ENCODE measurements around the gene ARHGAP31.
"Not testable (repeated sequence)": the region's sequence is repeated elsewhere in the genome, so short reads cannot be mapped to it uniquely, and the experiment has no call there.

ARHGAP31 gene

DNA sequence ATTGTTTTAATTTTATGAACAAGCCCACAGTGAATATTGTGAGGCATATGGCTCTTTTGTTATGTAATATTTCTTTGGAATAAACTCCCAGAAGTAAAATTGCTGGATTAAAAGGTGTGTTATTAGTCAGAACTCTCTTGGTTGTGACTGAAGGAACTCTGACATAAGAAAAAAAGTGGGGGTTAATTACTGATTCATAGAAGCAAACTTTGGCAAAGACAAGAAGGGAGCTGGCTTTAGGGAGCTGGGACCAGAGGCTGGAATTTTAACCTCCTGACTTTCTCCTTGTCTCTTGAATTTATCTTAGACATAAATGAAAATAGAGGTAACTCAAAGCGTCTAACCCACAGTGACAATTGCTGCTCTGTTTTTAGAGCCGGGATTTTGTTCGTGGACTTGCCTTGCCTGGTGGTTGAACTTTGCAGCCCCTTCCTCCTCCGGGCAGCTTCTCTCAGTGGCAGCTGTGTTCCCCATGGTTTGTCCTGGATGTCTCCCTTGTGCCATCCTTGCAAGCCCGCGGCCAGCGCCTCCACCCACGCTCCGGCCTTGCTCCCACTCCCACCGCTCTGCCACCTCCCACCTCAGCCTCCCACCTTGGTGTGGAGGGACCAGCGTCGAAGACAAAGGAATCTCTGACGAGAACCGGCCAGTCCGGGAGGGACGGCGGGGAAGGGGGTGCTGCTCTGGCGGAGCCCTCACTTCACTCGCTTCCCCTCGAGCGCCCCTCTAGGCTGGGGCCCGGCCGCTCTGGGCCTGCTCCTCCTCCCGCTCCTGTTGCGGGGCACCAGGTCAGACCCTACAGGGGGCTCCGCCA lies 28.0 kb downstream of the ARHGAP31 start:
- DNase-seq = peak; percentile 72

DNA sequence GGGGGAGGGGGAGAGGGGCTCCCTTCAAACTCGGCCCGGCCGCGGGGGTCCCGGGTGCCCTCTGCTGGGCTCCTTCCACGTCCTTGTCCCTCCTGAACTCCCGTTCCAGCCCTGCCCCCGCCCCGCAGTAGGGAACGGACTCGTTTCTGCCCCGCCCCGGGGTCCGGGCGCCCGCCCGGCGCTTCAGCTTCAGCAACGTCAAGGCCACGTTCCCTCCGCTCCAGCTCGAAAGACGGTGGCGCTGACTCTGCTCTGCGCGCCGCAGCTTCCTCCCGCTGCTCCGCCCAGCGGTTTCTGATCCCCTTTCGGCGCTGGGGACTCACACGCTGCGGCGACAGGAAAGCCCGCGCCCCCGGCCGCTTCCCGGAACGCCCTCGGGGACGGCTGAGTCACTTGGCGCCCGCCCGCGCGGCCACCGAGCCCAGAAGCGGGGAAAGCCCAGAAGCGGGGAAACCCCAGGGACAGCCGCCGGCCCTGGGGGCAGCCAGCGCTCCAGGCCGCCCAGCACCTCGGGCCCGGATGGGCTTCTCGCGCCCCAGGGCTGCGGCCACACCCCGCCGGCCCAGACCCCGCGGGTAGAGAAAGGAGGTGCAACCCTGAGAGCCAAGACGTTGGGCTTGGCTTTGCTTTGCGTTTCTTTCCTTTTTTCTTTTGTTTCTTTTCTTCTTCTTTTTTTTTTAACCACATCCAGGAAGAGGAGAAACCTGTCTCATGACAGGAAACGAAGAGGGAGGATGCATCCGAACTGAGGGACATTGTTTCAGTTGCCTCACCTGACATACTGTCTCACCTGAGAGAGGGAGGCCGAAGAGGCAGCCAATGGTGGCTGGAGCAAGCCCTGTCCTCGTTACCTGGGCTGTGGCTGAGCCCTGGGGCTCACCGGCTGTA lies 28.9 kb downstream of the ARHGAP31 start:
- peak; percentile 93 for DNase-seq

DNA sequence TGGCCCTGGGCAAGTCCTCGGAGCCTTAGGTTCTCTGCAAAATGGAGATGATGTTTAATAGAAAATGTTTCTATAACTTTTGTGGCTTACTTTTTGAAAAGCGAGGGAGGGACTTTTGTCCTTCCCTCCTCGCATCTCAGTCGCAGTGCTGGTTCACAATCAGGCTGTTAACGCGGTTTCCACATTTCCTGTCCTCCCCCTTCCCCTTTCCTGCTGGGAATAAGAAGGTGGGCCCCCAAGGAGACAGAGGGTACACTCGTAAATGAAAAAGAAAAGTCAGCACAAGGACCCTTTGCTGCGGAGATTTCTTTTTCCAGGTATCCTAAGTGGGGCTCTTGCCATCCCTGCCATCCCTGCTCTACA lies 29.5 kb downstream of the ARHGAP31 start:
- no peak for DNase-seq

DNA sequence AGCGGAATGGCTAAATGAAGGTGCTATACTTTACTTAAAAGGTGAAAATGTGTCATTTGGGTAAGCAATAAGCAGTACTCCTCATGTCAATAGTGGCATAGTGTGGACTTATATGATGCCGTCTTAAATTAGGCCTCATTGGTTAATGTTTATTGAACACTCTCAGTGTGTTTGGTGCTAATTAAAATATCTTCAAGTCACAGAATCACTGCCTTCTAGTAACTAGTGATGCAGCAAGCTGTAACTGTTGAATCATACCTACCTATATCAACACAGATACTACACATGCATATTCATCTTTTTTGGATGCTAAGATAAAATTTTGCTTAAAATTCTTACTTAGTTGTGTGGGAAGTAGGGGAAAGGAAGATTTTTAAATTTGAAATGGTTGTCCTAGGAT lies 30.7 kb downstream of the ARHGAP31 start:
- no peak for DNase-seq

DNA sequence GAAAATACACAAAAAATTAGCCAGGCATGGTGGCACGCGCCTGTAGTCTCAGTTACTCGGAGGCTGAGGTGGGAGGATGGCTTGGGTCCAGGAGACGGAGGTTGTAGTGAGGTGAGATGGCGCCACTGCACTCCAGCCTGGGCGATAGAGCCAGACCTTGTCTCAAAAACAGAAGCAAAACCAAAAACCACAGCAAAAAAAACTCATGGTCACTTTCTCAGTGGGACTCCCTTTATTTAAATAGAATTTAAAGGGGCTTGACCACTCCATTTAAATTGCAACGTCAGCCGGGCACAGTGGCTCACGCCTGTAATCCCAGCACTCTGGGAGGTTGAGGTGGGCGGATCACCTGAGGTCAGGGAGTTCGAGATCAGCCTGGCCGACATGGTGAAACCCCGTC lies 32.8 kb downstream of the ARHGAP31 start:
- no peak for DNase-seq

DNA sequence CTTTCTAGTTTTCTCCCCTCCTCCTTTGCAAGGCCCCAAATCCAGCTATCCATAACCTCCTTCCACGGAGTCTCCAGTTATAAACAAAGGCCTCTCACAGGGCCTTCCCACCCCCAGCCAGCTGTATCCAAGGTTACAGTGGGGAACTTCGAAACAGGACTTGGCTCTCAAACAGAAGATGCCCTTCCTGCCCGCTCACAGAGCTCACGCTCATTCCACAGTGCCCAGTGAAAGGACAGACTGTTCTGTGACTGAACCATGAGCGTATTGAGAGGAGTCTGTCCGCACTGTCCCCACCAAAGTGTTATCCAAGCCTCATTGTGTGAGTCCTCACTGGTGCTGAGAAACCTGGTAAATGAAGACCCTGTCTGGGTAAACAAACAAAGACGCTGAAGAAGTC lies 35.4 kb downstream of the ARHGAP31 start:
- no peak for DNase-seq

DNA sequence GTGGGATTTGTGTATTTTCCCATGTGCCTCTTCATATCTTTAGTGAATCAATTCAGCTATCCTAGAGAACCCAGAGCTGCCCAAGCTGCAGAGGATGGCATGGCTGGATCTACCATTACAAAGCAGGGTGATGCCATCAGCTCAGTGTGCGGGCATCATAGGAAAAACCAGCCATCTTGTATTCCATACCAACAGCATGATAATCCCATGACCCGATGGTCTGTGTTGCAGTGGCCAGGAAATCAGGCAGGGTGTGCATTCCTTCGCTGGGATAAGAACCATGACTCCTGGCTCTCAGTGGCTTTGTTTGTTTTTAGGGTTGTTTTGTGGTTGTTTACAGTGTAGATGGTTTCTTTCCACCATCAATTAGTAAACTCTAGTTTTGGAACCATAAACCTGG lies 36.0 kb downstream of the ARHGAP31 start:
- no peak for DNase-seq

DNA sequence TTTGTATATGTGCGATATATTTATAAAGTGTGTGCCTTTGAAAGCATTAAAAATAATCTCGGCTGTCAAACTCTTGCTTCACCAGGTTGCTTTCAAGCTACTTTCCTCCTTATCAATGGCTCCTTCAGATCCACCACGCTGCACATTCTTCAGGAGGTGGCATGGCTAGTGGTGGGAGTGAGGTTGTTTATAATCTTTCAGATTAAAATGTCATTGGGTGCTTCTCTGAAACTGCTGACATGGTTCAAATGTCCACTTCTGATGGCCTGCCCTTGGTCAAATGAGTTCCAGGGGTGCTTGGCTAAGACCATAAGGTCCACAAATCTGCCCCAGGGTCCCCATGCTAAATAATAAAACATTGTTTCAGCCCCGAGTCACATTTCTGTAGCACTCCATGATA lies 36.7 kb downstream of the ARHGAP31 start:
- DNase-seq = no peak

DNA sequence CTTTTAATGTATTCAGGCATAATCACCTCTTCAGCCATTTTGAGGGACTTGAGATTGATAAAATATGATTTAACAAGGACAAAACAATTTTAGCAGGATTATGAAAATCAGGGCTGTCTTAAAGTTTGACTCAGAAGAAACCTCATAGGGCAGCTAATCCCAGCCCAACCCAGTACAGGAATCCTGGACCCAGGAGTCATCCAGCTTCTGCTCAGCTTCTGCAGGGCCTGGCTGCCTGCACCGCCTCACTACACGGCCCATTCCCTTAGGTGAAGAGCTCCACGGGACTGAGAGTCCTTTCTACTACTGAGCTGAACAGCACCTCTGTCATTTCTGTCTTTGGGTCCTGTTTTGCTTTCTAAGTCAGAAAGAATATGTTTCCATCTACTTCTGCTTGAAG lies 37.5 kb downstream of the ARHGAP31 start:
- peak; percentile 66 for DNase-seq

DNA sequence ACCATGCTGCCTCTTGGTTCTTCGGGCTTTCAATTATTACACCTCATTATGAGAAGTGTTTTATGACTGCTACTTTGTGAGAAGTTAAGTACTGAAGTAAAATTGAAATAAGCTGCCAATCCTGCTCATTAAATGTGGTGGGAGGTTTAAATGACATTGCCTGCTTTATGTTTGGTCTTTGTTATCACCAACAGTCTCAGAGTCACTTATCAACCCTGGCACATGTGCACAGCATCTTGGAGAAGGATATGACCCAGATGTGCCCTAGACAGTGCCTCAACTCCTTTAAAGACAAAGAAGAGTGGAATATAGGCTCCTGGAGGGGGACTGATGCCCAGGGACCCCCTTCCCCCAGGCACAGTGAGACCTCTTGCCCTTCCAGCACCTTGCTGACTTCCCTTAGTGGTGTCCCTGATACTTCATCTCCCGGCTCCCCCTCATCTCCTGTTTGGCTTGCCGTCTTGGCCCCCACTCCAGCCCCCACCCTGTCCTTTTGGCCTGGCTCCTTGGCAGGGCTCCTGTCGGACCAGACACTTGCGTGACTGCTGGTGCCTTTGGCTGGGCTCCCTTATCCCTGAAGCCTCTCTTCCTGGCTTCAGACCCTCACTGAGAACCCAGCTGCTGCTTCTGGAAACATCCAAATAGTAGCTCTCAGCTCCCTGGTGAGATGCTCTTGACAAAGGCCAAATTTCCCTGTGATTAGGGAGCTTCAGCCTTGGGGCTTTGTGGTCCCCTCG lies 39.8 kb downstream of the ARHGAP31 start:
- no peak for DNase-seq

DNA sequence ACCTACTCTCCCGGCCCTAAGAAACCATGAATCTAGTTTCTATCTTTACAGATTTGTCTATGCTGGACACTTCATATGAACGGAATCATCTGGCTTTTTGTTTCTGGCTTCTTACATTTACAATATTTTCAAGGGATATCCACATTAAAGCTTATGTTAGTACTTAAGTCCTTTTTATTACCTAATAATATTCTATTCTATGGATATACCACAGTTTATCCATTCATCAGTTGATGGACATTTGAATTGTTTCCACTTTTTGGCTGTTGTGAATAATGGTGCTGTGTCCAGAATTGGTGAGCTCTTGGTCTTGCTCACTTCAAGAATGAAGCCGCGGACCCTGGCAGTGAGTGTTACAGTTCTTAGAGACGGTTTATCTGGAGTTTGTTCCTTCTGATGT lies 42.6 kb downstream of the ARHGAP31 start:
- no peak for DNase-seq

DNA sequence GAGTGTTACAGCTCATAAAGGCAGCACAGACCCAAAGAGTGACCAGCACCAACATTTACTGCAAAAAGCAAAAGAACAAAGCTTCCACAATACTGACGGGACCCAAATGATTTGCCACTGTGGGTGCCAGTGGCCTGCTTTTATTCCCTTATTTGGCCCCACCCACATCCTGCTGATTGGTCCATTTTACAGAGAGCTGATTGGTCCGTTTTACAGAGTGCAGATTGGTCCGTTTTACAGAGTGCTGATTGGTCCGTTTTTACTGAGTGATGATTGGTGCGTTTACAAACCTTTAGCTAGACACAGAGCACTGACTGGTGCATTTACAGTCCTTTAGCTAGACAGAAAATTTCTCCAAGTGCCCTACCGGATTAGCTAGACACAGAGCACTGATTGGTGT lies 43.2 kb downstream of the ARHGAP31 start:
- DNase-seq = not testable (repeated sequence)

DNA sequence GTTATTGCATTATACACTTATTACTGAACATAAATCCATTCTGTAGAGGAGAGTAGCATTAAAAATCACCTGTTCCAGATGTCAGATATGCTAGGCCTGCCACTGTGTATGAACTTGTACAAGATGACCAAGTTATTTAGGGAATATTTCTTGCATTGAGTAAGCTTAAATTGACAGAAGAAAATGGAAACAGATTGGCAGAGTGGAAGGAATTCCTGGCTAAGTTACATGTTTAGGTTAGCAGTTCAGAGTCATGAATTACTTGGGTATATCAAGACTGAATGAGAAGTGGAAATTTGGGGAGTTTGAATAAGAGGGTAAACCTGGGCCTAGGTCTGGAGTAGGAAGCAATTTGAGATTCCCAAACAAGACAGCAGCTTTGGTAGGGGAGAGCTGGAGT lies 44.6 kb downstream of the ARHGAP31 start:
- DNase-seq = no peak

DNA sequence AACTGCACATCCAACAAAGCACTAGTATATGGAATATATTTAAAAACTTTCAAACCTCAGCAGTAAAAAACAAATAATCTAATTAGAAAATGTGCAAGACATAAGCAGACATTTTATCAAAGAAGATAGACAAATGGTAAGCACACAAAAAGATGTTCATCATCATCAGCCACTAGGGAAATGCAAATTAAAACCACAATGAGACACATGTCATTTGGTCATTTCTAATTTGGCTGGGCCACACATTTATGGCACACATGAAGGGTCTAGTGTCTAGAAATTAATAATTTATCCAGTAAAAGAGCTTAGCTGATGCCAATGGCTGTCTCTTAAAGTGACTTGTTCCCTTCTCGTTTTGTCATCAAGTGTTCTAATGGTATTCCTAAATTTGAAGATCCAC lies 45.8 kb downstream of the ARHGAP31 start:
- no peak for DNase-seq

DNA sequence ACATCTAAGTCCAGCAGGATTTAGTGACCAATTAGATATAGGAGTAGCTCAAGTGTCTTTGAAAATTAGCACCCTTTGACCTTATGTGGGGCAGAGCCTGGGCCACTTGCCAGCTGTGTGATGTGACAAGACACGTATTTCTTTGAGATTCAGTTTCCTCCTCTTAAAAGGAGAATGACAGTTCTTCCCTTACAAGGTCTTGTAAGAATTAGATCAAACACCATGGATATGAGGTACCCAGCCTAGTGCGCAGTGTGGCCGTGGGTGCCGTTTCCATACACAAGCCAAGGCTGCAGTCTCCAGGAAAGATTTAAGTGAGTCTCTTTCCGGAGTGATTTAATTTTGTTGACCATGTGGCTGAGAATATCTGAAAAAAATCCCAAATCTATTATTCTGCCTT lies 46.3 kb downstream of the ARHGAP31 start:
- DNase-seq = no peak

DNA sequence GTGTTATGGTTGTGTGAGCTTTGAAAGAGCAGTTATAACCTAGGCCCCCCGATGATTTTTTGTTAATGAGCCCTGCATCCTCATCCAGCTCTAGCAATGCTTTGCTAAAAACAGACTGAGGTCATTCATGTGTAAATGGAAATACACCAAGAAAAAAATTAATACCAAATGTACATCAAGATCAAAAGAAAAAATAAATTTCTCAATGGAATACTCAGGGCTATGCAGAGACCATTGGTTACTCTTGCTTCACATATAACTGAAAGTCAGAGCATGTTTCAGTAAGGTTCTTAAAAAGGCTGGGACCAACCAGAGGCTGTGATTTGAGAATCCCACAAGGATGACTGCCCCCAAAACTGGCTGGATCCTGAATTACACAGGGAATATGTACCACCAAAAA lies 48.0 kb downstream of the ARHGAP31 start:
- no peak for DNase-seq

DNA sequence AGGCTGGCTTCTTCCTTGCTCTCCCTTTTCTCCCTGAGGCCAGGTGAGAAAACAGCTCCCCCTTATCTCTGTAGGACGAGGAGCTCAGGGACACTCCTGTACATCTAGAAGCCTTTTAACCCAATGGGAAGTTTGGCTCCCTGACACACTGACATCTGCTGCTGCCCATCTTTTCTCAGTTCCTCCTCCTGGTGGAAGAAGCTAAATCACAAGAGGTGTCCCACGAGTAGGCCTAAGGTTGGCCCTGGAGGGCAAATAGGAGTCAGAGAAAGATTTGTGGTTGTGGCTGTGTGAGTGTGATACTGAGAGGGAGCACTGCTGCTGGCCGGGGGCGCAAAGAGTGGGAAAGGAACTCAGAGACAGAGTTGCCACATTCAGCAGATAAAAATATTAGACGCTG lies 49.5 kb downstream of the ARHGAP31 start:
- no peak for DNase-seq

DNA sequence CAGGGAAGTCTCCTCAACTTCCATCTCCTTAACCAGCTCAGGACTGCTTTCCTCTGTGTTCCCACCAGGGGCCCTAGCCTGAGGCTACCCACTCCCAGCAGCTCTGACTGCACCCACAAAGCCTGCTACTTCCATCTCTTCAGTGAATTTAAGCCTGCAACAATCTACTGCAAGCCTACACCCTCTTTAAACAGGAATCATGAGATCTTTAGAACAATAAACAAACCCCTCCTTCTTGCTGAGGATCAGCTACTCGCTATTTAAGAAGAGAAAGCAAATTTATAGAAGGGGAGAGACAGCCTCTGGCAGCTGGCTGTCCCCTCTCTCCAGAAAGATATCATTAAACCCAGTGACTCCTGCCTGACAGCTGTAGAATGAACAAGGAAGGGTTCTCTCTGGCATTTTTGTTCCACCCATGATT lies 51.9 kb downstream of the ARHGAP31 start:
- no peak for DNase-seq

DNA sequence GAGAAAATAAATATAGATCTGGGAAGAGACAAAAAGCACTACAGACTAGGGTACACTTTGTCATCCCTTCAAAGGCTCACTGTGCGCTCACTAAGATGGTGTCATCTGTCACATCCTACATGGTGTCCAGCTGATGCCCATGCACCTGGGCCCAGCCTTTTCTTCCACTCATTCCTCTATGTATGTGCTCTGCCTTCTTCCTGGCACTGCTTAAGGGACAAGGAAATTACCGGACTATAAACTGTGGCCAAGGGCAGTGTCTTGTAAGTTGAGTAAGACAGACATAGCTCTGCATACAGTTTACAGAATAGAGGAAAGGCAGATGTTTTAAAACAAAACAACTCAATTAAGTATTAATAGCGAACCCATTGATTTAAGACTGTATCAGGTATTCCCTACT lies 52.9 kb downstream of the ARHGAP31 start:
- no peak for DNase-seq

DNA sequence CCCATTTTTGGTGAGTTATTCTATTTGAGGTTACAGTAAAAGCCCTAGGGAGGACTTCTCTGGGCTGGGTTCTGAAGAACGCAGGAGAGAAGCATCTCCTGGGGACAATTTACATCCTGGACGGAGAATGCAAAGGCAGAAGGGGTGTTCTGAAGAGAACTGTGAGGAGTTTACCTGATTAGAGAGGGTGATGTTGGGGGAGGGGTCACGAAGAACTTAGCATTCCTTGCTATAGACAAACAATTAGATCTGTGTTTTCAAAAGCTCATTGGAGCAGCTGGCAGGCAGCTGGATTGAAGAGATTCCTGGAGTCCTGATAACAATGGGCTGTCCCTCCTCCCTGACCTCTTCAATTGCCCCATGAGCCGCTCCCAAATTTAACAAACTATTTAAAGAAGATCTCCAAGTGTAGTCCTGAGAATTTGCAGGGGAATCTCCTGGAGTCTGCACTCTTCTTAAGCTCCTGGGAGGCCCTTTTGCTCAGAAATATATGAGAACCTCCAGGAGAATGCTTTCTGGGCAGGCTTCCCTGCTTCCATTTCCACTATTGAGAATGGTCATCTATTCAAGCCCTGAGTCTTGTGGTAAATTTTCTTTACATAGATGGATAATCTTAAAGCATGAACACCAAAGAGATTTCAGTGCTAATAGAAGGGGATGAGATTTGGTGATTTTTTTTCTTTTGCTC lies 55.3 kb downstream of the ARHGAP31 start:
- DNase-seq = peak; percentile 21

DNA sequence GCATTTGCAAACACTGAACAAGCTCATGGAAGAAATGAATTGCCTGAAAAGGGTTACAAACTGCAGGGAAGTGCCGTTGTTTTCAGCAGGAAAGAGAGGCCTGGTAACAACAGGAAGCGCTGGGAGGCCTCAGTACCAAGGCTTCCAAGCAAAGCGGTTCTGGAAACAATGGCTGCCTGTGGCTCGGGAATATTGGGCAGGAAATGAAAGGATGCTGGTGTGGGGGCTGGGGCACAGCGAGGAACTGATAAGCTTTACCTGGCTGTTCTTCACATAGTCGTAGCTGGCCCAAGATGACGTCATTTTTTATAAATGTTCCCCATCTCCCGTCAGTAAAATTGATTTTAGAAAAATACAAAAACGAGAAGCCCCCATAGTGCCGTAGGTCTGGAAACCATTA lies 55.9 kb downstream of the ARHGAP31 start:
- DNase-seq = peak; percentile 32

DNA sequence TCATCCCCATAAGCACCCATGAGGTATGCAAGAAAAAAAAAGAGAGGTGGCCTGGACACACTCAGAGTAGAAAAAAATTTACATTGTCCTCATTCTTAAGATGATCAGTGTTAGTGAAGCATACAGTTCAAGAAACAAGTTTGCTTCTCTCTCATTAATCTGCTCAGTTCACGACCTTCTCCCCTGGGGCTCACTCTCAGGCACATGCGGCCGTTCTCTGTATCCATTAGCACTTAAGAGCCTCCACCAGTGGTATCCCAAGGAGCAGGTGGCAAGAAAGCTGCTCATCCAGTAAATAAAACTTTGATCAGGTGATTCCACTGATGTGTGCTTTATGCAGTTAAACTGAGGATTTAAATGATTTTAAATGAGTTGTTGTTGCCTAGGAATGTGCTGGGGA lies 57.4 kb downstream of the ARHGAP31 start:
- no peak for DNase-seq

DNA sequence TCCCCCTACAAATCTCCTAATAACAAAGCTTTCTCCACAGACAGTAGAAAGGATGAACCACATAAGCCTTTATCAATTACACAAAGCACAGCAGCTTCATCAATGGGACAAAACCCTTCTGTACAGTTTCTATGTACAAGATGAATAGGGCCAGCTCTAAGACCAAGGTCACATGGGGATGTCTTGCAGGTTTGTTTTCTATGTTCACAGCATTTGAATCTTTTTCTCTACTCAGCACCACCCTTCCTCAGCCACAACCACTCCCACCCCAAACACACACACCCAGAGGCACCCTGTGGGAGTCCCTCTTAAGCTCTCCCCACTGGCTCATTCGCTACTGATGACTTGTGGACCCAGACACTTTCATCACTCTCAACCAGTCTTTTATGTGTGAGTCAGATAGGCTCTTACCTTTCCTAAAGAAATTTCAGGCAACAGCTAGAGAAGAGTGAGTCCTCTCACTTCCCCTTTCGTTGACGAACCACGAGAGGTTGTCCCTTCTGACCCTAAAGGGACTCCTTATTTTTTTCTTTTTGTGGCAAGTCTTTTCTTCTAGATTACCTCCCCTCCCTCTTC lies 57.9 kb downstream of the ARHGAP31 start:
- peak; percentile 59 for DNase-seq

All from fibroblast of skin of right biceps (primary cell).